DND-41 (cell line): ENCODE data around the gene CAPRIN1.
"Not testable (repeated sequence)": the region's sequence is repeated elsewhere in the genome, so short reads cannot be mapped to it uniquely, and the experiment has no call there.

Experiments
- ATAC-seq: fragments of 200-7000 bp; cut with Tn5 transposase; 3 replicates; pipeline ENCODE4 v1.9.1; 2021; ENCODE audit warnings: low read depth; ENCODE audit not compliant: insufficient read depth
- DNase-seq: peaks from one replicate; pipeline ENCODE4 v3.0.0-alpha.2; 2020
- H2AFZ ChIP-seq: 2 replicates; pipeline ENCODE4 v1.6.0; 2012; ENCODE audit warnings: low read depth, low read length
- H3K27ac ChIP-seq: 2 replicates; pipeline ENCODE4 v1.5.1; 2012; ENCODE audit warnings: low read length, inconsistent platforms
- H3K27me3 ChIP-seq: fragments of 200-600 bp; sonication (generic); 2 replicates; pipeline ENCODE4 v1.6.0; 2012; ENCODE audit warnings: low read length, mild to moderate bottlenecking, inconsistent platforms; ENCODE audit not compliant: insufficient read depth, poor library complexity
- H3K36me3 ChIP-seq: 2 replicates; pipeline ENCODE4 v1.5.1; 2012; ENCODE audit warnings: low read length, inconsistent platforms; ENCODE audit not compliant: insufficient read depth
- H3K4me1 ChIP-seq: 2 replicates; pipeline ENCODE4 v1.5.1; 2012; ENCODE audit warnings: mild to moderate bottlenecking, low read length; ENCODE audit not compliant: insufficient read depth
- H3K4me2 ChIP-seq: 2 replicates; pipeline ENCODE4 v1.6.0; 2012; ENCODE audit warnings: mild to moderate bottlenecking, moderate library complexity, low read length, inconsistent platforms; ENCODE audit not compliant: insufficient read depth
- H3K4me3 ChIP-seq, 2 experiments: fragments of 200-600 bp in 1 of 2; shearing (Covaris generic) in 1 of 2; 2 replicates each; pipeline ENCODE4 v1.5.1; 2012 to 2016; ENCODE audit warnings: inconsistent platforms in 2 of 2, low read length in 2 of 2, mild to moderate bottlenecking in 2 of 2, low read depth in 1 of 2, moderate library complexity in 1 of 2
- H3K79me2 ChIP-seq: 2 replicates; pipeline ENCODE4 v1.6.0; 2012; ENCODE audit warnings: low read length, inconsistent platforms; ENCODE audit not compliant: insufficient read depth
- H3K9ac ChIP-seq: 2 replicates; pipeline ENCODE4 v1.6.0; 2012; ENCODE audit warnings: low read depth, mild to moderate bottlenecking, inconsistent platforms, low read length, moderate library complexity
- H3K9me3 ChIP-seq: 2 replicates; pipeline ENCODE4 v1.5.1; 2012; ENCODE audit warnings: low read length, moderate library complexity, mild to moderate bottlenecking, inconsistent platforms; ENCODE audit not compliant: insufficient read depth, severe bottlenecking
- H4K20me1 ChIP-seq: 2 replicates; pipeline ENCODE4 v1.6.0; 2012; ENCODE audit warnings: low read length; ENCODE audit not compliant: insufficient read depth
- EZH2 ChIP-seq: IDR thresholded peaks from 3 replicates; pipeline ENCODE4 v1.6.1; 2012; ENCODE audit warnings: borderline replicate concordance, low read depth, mild to moderate bottlenecking, moderate library complexity, low read length, inconsistent platforms; ENCODE audit not compliant: severe bottlenecking
- TF ChIP-seq, protein P1 (sequence below): IDR thresholded peaks from 2 replicates; pipeline ENCODE4 v1.5.1; 2012; ENCODE audit warnings: borderline replicate concordance, low read length, moderate library complexity, mild to moderate bottlenecking; ENCODE audit not compliant: poor library complexity, severe bottlenecking; ENCODE audit errors: extremely low read depth

Gene CAPRIN1

DNA sequence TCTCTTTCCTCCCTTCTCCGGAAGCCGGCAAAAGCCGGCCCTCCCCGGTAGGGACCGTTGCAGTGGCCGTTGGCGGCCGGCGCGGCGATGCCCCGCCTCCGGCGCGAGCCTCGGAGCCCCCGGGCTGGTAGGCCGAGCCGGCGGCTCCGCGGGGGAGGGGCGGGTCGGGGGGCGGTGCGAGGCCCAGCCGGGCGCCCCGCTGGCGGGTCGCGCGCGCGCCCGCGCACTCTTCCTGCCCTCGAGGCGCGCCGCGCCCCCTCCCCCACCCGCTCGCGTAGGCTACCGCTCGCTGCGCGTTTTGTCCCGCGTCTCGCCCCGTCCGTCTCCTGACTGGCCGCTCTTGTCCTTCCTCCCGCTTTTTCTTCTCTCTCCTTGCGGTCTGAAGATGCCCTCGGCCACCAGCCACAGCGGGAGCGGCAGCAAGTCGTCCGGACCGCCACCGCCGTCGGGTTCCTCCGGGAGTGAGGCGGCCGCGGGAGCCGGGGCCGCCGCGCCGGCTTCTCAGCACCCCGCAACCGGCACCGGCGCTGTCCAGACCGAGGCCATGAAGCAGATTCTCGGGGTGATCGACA lies 591 bp downstream of the CAPRIN1 start:
- H3K4me2 ChIP-seq, result peak overlapping the region; percentile 92
- H3K27ac ChIP-seq, result peak overlapping the region; percentile 99
- H3K9ac ChIP-seq, result peak overlapping the region; percentile 99
- peak overlapping the region; percentile 74 for H2AFZ ChIP-seq
- peaks cover 46% of the 10 kb centered on the region for H3K4me1 ChIP-seq
- no peak for TF ChIP-seq EZH2
- H3K9me3 ChIP-seq, result no peaks in the 10 kb centered on the region
- no peaks in the 10 kb centered on the region for H3K27me3 ChIP-seq
- peak overlapping the region; percentile 71 to 100 for H3K4me3 ChIP-seq
- peaks cover 48% of the 10 kb centered on the region for H3K36me3 ChIP-seq
- peaks cover 36% of the 10 kb centered on the region for H4K20me1 ChIP-seq
- DNase-seq, result peak; percentile 91
- peak; percentile 67 for ATAC-seq
- peaks cover 55% of the 10 kb centered on the region for H3K79me2 ChIP-seq

DNA sequence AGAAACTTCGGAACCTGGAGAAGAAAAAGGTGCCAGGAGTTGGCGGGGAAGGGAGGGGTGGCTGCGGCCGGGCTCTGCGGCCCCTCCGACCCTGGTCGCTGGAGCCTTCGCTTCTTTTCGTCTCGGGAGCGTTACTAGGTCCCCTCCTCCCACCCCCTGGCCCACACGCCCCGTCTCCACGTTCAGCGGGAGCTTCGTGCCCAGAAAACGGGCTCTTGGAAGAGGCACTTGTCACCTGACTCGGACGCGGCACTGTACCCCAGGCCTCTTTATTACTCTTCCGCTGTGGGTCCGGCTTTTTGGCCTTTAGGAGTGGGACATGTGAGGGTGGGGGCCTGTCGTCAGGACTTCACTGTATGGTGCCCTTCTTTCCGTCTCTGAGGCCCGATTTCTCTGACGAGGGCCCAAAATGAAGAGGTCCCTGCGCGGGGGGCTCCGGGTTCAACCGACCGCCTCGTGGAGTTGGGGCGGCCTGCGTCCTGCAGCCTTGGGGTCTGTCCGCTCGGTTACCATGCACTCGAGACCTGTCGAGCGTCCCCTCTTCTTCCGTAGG lies 1.2 kb downstream of the CAPRIN1 start:
- Histone ChIP-seq H3K4me2 (peak overlapping the region; percentile 67), H3K27me3 (no peaks in the 10 kb centered on the region), H3K4me3 (peak overlapping the region; percentile 71 to 100), H3K79me2 (peaks cover 60% of the 10 kb centered on the region), H3K4me1 (peaks cover 52% of the 10 kb centered on the region), H3K27ac (peak overlapping the region; percentile 90), H2AFZ (peak overlapping the region; percentile 46), H3K9ac (peak overlapping the region; percentile 99), H3K36me3 (peaks cover 52% of the 10 kb centered on the region), H4K20me1 (peaks cover 41% of the 10 kb centered on the region), H3K9me3 (no peaks in the 10 kb centered on the region)
- peak; percentile 0; the same call in 1 of the 3 replicates for ATAC-seq
- DNase-seq, result peak; percentile 40
- no peak for TF ChIP-seq EZH2
- TF ChIP-seq, protein P1, sequence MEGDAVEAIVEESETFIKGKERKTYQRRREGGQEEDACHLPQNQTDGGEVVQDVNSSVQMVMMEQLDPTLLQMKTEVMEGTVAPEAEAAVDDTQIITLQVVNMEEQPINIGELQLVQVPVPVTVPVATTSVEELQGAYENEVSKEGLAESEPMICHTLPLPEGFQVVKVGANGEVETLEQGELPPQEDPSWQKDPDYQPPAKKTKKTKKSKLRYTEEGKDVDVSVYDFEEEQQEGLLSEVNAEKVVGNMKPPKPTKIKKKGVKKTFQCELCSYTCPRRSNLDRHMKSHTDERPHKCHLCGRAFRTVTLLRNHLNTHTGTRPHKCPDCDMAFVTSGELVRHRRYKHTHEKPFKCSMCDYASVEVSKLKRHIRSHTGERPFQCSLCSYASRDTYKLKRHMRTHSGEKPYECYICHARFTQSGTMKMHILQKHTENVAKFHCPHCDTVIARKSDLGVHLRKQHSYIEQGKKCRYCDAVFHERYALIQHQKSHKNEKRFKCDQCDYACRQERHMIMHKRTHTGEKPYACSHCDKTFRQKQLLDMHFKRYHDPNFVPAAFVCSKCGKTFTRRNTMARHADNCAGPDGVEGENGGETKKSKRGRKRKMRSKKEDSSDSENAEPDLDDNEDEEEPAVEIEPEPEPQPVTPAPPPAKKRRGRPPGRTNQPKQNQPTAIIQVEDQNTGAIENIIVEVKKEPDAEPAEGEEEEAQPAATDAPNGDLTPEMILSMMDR, result no peak

DNA sequence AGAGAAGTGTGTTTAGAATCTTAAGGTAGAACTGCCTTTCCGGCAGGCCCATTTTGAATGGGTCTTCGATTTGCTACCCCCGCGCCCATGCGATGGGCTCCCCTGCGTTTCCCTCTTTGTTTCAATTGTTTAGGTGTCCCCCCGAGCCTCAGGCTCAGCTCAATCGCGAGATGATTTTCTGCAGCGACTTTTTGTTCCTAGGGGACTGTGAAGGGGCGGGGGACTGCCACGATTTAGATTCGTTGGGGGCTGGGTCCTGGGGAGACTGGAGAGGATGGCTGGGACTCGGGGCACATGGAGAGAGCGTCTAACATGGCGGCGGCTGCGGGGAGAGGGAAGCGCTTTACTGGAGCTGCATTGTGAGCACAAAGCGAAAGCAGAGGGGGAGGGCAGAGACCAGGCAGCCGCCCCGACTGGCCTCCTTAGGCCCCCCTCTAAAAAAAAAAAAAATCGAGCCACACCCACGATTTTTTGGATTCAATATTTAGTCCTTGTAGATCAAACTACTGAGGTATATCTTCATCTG lies 1.7 kb downstream of the CAPRIN1 start:
- Histone ChIP-seq H4K20me1 (peaks cover 45% of the 10 kb centered on the region), H3K27me3 (no peaks in the 10 kb centered on the region), H3K79me2 (peaks cover 65% of the 10 kb centered on the region), H2AFZ (peak overlapping the region; percentile 46), H3K36me3 (peaks cover 52% of the 10 kb centered on the region), H3K9me3 (no peaks in the 10 kb centered on the region), H3K4me2 (peak overlapping the region; percentile 67), H3K9ac (peak overlapping the region; percentile 99), H3K27ac (peak overlapping the region; percentile 90), H3K4me1 (peaks cover 55% of the 10 kb centered on the region), H3K4me3 (peak overlapping the region; percentile 71 to 100)
- TF ChIP-seq, protein P1, result no peak
- ATAC-seq (peak; percentile 72), DNase-seq (peak; percentile 89)

DNA sequence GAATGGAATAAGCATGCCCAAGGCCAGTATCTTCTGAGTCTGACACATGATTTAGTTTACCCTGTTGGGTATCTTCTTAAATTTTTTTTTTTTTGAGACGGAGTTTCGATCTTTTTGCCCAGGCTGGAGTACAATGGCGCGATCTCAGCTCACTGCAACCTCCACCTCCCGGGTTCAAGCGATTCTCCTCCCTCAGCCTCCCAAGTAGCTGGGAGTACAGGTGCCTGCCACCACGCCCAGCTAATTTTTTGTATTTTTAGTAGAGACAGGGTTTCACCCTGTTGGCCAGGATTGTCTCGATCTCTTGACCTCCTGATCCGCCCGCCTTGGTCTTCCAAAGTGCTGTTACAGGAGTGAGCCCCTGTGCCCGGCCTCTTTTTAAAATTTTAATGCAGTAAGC lies 2.8 kb downstream of the CAPRIN1 start:
- H3K79me2 ChIP-seq, result peaks cover 76% of the 10 kb centered on the region
- DNase-seq, H3K9me3 ChIP-seq, H3K27ac ChIP-seq, H2AFZ ChIP-seq, ATAC-seq, H3K27me3 ChIP-seq: not testable (repeated sequence)
- H3K9ac ChIP-seq, result peak overlapping the region; percentile 99
- H3K4me1 ChIP-seq, result peaks cover 55% of the 10 kb centered on the region
- H3K4me3 ChIP-seq, result peak overlapping the region; percentile 71 to 100; a peak in 3 of 4 replicates
- H3K36me3 ChIP-seq, result peaks cover 58% of the 10 kb centered on the region
- H3K4me2 ChIP-seq, result peak overlapping the region; percentile 67
- peaks cover 55% of the 10 kb centered on the region for H4K20me1 ChIP-seq
